ENCODE measurements around the gene RAB3IL1.
"Not testable (repeated sequence)": the region's sequence is repeated elsewhere in the genome, so short reads cannot be mapped to it uniquely, and the experiment has no call there.

RAB3IL1 gene

DNA sequence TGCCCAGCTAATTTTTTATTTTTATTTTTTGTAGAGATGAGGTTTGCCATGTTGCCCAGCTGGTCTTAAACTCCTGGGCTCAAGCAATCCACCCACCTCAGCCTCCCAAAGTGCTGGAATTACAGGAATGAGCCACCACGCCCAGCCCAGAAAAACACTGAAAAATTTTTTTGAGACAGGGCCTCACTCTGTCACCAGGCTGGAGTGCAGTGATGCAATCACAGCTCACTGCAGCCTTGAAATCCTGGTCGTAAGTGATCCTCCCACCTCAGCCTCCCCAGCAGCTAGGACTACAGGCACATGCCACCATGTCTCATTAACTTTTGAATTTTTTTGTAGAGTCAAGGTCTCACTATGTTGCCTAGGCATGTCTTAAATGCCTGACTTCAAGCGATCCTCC is 35.1 kb downstream of the RAB3IL1 start:
- not testable (repeated sequence) for H3K27me3 ChIP-seq (ENCODE audit: control insufficient read depth, insufficient read depth, low read length); H3K9me3 ChIP-seq (ENCODE audit: control insufficient read depth, insufficient read depth, low read depth, low read length); H3K27ac ChIP-seq (ENCODE audit: low read depth, low read length); H3K4me3 ChIP-seq (ENCODE audit: low read depth, low read length); H3K9ac ChIP-seq (ENCODE audit: low read length); H3K36me3 ChIP-seq (ENCODE audit: control insufficient read depth, insufficient read depth, low read length)
- H3K4me1 ChIP-seq (ENCODE audit: control insufficient read depth, insufficient read depth, low read length): peaks cover 27% of the 10 kb centered on the region

DNA sequence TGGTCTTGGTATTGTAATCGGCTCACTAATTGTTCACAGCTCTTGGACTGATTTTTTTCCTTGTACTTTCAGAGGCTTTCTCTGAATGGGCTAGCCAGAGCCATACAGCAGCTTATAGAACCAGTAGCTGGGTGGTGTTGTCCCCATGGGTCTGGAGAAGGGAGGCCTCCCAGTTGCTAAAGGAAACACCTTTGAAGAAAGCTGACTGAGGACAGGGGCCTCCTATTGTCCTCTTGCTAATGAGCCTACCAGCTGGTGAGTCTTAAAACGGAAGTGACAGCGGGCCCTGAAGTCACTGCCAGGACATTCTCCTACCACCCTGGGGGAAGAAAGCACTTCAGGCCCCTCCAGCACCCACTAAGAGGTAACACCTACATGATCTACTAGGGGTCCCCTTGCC is 36.0 kb downstream of the RAB3IL1 start:
- H3K36me3 ChIP-seq (ENCODE audit: control insufficient read depth, insufficient read depth, low read length): peaks cover 8% of the 10 kb centered on the region; the same call in 1 of the 2 replicates
- no peaks in the 10 kb centered on the region; the same call in 1 of the 2 replicates for H3K9me3 ChIP-seq (ENCODE audit: control insufficient read depth, insufficient read depth, low read depth, low read length)
- peaks cover 27% of the 10 kb centered on the region for H3K4me1 ChIP-seq (ENCODE audit: control insufficient read depth, insufficient read depth, low read length)
- H3K4me3 ChIP-seq (ENCODE audit: low read depth, low read length): no peak overlapping the region
- H3K27me3 ChIP-seq (ENCODE audit: control insufficient read depth, insufficient read depth, low read length): no peaks in the 10 kb centered on the region
- no peak overlapping the region for H3K9ac ChIP-seq (ENCODE audit: low read length)
- no peak overlapping the region for H3K27ac ChIP-seq (ENCODE audit: low read depth, low read length)

GRCh38 chr11:61880454-61880853 is 36.9 kb downstream of the RAB3IL1 start:
- no peak overlapping the region for H3K27ac ChIP-seq (ENCODE audit: low read depth, low read length)
- H3K9me3 ChIP-seq (ENCODE audit: control insufficient read depth, insufficient read depth, low read depth, low read length): no peaks in the 10 kb centered on the region
- no peaks in the 10 kb centered on the region for H3K27me3 ChIP-seq (ENCODE audit: control insufficient read depth, insufficient read depth, low read length)
- no peak overlapping the region for H3K4me3 ChIP-seq (ENCODE audit: low read depth, low read length)
- H3K36me3 ChIP-seq (ENCODE audit: control insufficient read depth, insufficient read depth, low read length): peaks cover 8% of the 10 kb centered on the region; the same call in 1 of the 2 replicates
- H3K4me1 ChIP-seq (ENCODE audit: control insufficient read depth, insufficient read depth, low read length): peaks cover 25% of the 10 kb centered on the region
- no peak overlapping the region for H3K9ac ChIP-seq (ENCODE audit: low read length)

DNA sequence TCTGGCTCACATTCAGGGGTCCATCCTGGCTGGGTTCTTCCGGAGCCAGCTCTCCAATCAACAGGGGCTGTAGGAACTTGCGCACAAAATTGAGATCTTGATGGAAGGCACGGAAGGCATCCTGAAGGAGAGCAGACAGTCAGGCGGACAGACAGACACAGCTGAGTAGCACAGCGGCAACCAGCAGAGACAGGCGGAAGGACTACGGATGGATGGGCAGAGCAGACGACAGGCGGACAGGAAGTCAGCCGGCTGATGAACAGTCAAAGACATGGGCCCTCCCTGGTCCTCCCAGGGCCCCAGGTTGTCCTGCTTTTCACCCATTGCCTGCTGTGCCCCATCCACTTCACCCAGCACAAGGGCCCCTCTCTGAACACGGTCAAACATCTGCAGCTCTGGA is 37.3 kb downstream of the RAB3IL1 start:
- peaks cover 8% of the 10 kb centered on the region; the same call in 1 of the 2 replicates for H3K36me3 ChIP-seq (ENCODE audit: control insufficient read depth, insufficient read depth, low read length)
- H3K9me3 ChIP-seq (ENCODE audit: control insufficient read depth, insufficient read depth, low read depth, low read length): no peaks in the 10 kb centered on the region
- H3K4me3 ChIP-seq (ENCODE audit: low read depth, low read length): no peak overlapping the region
- H3K27ac ChIP-seq (ENCODE audit: low read depth, low read length): no peak overlapping the region
- no peak overlapping the region for H3K9ac ChIP-seq (ENCODE audit: low read length)
- H3K27me3 ChIP-seq (ENCODE audit: control insufficient read depth, insufficient read depth, low read length): no peaks in the 10 kb centered on the region
- peaks cover 25% of the 10 kb centered on the region for H3K4me1 ChIP-seq (ENCODE audit: control insufficient read depth, insufficient read depth, low read length)

GRCh38 chr11:61879152-61879551 is 38.2 kb downstream of the RAB3IL1 start:
- Histone ChIP-seq H3K9ac (ENCODE audit: low read length) (no peak overlapping the region), H3K4me3 (ENCODE audit: low read depth, low read length) (no peak overlapping the region), H3K4me1 (ENCODE audit: control insufficient read depth, insufficient read depth, low read length) (peaks cover 32% of the 10 kb centered on the region), H3K27me3 (ENCODE audit: control insufficient read depth, insufficient read depth, low read length) (no peaks in the 10 kb centered on the region), H3K36me3 (ENCODE audit: control insufficient read depth, insufficient read depth, low read length) (peaks cover 8% of the 10 kb centered on the region; the same call in 1 of the 2 replicates), H3K27ac (ENCODE audit: low read depth, low read length) (no peak overlapping the region), H3K9me3 (ENCODE audit: control insufficient read depth, insufficient read depth, low read depth, low read length) (no peaks in the 10 kb centered on the region)

GRCh38 chr11:61875698-61876097 is 41.7 kb downstream of the RAB3IL1 start:
- no peak overlapping the region for H3K4me3 ChIP-seq (ENCODE audit: low read depth, low read length)
- H3K9ac ChIP-seq (ENCODE audit: low read length): no peak overlapping the region
- no peaks in the 10 kb centered on the region for H3K9me3 ChIP-seq (ENCODE audit: control insufficient read depth, insufficient read depth, low read depth, low read length)
- peaks cover 8% of the 10 kb centered on the region; the same call in 1 of the 2 replicates for H3K36me3 ChIP-seq (ENCODE audit: control insufficient read depth, insufficient read depth, low read length)
- H3K4me1 ChIP-seq (ENCODE audit: control insufficient read depth, insufficient read depth, low read length): peaks cover 32% of the 10 kb centered on the region
- H3K27me3 ChIP-seq (ENCODE audit: control insufficient read depth, insufficient read depth, low read length): peaks cover 12% of the 10 kb centered on the region
- H3K27ac ChIP-seq (ENCODE audit: low read depth, low read length): no peak overlapping the region

GRCh38 chr11:61874853-61875252 is 42.5 kb downstream of the RAB3IL1 start:
- Histone ChIP-seq H3K27ac (ENCODE audit: low read depth, low read length) (no peak overlapping the region), H3K9me3 (ENCODE audit: control insufficient read depth, insufficient read depth, low read depth, low read length) (no peaks in the 10 kb centered on the region), H3K4me1 (ENCODE audit: control insufficient read depth, insufficient read depth, low read length) (peaks cover 33% of the 10 kb centered on the region), H3K4me3 (ENCODE audit: low read depth, low read length) (no peak overlapping the region), H3K36me3 (ENCODE audit: control insufficient read depth, insufficient read depth, low read length) (peaks cover 8% of the 10 kb centered on the region; the same call in 1 of the 2 replicates), H3K9ac (ENCODE audit: low read length) (no peak overlapping the region), H3K27me3 (ENCODE audit: control insufficient read depth, insufficient read depth, low read length) (peaks cover 12% of the 10 kb centered on the region)

DNA sequence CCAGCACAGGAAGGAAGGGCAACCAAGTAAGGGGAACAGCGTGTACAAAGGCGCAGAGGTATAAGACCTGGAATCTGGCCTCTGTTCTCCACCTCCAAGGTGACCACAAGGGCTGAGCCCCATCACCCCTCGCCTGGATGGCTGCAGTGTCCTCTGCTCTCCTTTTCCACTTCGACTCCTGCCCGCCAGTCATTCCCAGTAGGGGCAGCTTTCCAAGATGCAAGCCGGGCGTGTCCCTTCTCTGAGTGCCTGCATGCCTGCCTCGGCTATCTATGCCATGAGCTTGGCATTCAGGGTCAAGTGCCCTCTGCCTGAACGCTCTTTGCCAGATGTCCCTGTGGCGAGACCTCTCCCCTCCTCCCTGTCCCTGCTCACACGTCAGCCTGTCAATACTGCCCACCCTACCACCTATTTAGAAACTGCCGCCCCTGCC is 43.0 kb downstream of the RAB3IL1 start:
- no peak overlapping the region for H3K9ac ChIP-seq (ENCODE audit: low read length)
- H3K9me3 ChIP-seq (ENCODE audit: control insufficient read depth, insufficient read depth, low read depth, low read length): no peaks in the 10 kb centered on the region
- H3K36me3 ChIP-seq (ENCODE audit: control insufficient read depth, insufficient read depth, low read length): peaks cover 6% of the 10 kb centered on the region; the same call in 1 of the 2 replicates
- H3K4me1 ChIP-seq (ENCODE audit: control insufficient read depth, insufficient read depth, low read length): peaks cover 33% of the 10 kb centered on the region
- peaks cover 12% of the 10 kb centered on the region for H3K27me3 ChIP-seq (ENCODE audit: control insufficient read depth, insufficient read depth, low read length)
- no peak overlapping the region for H3K4me3 ChIP-seq (ENCODE audit: low read depth, low read length)
- H3K27ac ChIP-seq (ENCODE audit: low read depth, low read length): no peak overlapping the region

- Histone ChIP-seq H3K27ac (ENCODE audit: low read depth, low read length) (no peak overlapping the region), H3K27me3 (ENCODE audit: control insufficient read depth, insufficient read depth, low read length) (peaks cover 12% of the 10 kb centered on the region), H3K4me1 (ENCODE audit: control insufficient read depth, insufficient read depth, low read length) (peaks cover 31% of the 10 kb centered on the region), H3K9ac (ENCODE audit: low read length) (no peak overlapping the region), H3K4me3 (ENCODE audit: low read depth, low read length) (no peak overlapping the region), H3K36me3 (ENCODE audit: control insufficient read depth, insufficient read depth, low read length) (peaks cover 6% of the 10 kb centered on the region; the same call in 1 of the 2 replicates), H3K9me3 (ENCODE audit: control insufficient read depth, insufficient read depth, low read depth, low read length) (no peaks in the 10 kb centered on the region)
Observed at GRCh38 chr11:61873588-61874376, 43.6 kb downstream of the RAB3IL1 start.

- Histone ChIP-seq H3K27ac (ENCODE audit: low read depth, low read length) (no peak overlapping the region), H3K4me1 (ENCODE audit: control insufficient read depth, insufficient read depth, low read length) (peaks cover 31% of the 10 kb centered on the region), H3K36me3 (ENCODE audit: control insufficient read depth, insufficient read depth, low read length) (peaks cover 3% of the 10 kb centered on the region; the same call in 1 of the 2 replicates), H3K9ac (ENCODE audit: low read length) (no peak overlapping the region), H3K27me3 (ENCODE audit: control insufficient read depth, insufficient read depth, low read length) (peaks cover 12% of the 10 kb centered on the region), H3K4me3 (ENCODE audit: low read depth, low read length) (no peak overlapping the region), H3K9me3 (ENCODE audit: control insufficient read depth, insufficient read depth, low read depth, low read length) (no peaks in the 10 kb centered on the region)
Observed at GRCh38 chr11:61872935-61873565, 44.3 kb downstream of the RAB3IL1 start.

DNA sequence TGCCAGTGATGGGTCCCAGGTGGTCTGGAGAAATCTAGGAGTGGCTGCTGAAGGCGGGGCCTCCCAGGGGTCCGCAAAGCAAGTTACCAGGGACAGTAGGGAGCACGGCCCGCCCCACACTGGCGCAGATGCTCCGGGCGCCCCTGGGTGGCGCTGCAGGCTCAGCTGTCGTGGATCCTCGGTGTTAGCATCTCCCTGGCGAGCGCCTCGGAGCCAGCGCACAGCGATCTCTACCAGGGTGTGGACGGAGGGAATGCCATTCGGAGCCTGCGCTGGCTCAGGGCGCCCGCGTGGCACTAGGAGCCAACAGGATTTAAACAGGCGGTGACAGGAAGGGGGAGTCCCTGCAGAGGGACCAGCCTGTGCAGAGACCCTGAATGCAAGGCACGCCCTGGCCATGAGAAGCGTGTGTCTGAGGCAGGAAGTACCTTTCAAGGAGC is 46.2 kb downstream of the RAB3IL1 start:
- Histone ChIP-seq H3K27me3 (ENCODE audit: control insufficient read depth, insufficient read depth, low read length) (peaks cover 12% of the 10 kb centered on the region), H3K27ac (ENCODE audit: low read depth, low read length) (no peak overlapping the region), H3K9ac (ENCODE audit: low read length) (no peak overlapping the region), H3K9me3 (ENCODE audit: control insufficient read depth, insufficient read depth, low read depth, low read length) (no peaks in the 10 kb centered on the region), H3K4me3 (ENCODE audit: low read depth, low read length) (peak overlapping the region; percentile 38; the same call in 1 of the 2 replicates), H3K36me3 (ENCODE audit: control insufficient read depth, insufficient read depth, low read length) (peaks cover 8% of the 10 kb centered on the region), H3K4me1 (ENCODE audit: control insufficient read depth, insufficient read depth, low read length) (peaks cover 31% of the 10 kb centered on the region)

All from HUES6 (cell line).